ENCODE measurements around the gene ARAP3.
"Not testable (repeated sequence)": the region's sequence is repeated elsewhere in the genome, so short reads cannot be mapped to it uniquely, and the experiment has no call there.

Gene ARAP3

DNA sequence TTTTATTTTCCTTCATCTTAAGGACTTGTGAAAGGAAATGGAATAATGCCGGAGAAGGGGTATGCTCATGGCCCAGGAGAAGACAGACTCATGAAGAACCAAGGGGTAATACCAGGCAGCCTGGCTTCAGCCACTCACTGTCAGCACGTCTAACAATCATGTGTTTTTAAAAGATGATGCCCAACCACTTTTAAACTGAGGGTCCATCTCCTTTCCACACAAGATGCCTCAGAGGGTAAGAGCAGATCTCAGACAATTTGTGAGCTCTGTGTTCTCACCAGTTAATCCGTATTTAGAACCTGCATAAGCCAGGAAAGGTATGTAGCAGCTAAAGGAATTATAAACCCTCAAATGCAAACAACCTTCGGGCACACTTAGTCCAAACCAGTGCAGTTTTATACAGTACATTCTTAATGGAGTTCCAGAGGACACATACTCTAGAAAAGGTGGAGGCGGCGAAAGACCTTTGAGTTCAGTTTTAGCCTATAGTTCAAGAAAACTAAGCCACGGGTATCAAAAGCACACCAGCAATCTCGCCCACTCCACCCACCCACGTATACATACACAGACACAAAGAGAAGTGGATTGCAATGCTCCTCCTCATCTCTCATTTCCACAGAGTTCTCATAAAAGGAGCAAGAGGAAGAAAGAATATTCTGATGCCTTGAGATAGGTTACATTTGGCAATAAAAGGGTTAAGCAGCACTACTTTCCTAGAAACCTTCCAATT, 65.9 kb downstream of the ARAP3 start:
- H3K27me3 ChIP-seq (replicated peaks in 2 of 5; ENCODE audit: control insufficient read depth in 4 of 5, insufficient read depth in 5 of 5, low read length in 4 of 5), result no peaks in the 10 kb centered on the region
- no peaks in the 10 kb centered on the region for H3K9me3 ChIP-seq (ENCODE audit: control extremely low read depth in 1 of 5, control insufficient read depth in 4 of 5, insufficient read depth in 2 of 5, low read depth in 1 of 5, low read length in 4 of 5)
- H3K27ac ChIP-seq (ENCODE audit: insufficient read depth in 1 of 2, low read depth in 1 of 2, low read length in 2 of 2, poor library complexity in 1 of 2, severe bottlenecking in 2 of 2), result peak overlapping the region in 1 of 2 experiments; percentile 19
- 76% methylated on average over 6 of the region's 9 CpGs for WGBS (ENCODE audit: insufficient coverage)
- H3K4me3 ChIP-seq (ENCODE audit: control insufficient read depth in 1 of 7, extremely low read depth in 1 of 7, insufficient read depth in 4 of 7, low read depth in 2 of 7, low read length in 6 of 7), result peak overlapping the region in 6 of 7 experiments; percentile 2 to 95 (median 86)
- H3K4me1 ChIP-seq (ENCODE audit: control extremely low read depth in 1 of 4, control insufficient read depth in 4 of 4, insufficient read depth in 4 of 4, low read length in 3 of 4), result peaks cover 26 to 46% (median 36%) of the 10 kb centered on the region in 4 experiments
- DNase-seq, result no peak
- CTCF ChIA-PET, result interaction anchor here (0.6 to 8.7 kb wide), 10 partner anchors 9 to 810 kb away, joined by 3 to 281 read pairs (median 5); partner anchors contain the start of genes HDAC3 and RELL2
- POLR2A ChIA-PET, result no interaction called here
- H3K36me3 ChIP-seq (ENCODE audit: control insufficient read depth in 4 of 4, insufficient read depth in 4 of 4, low read length in 3 of 4), result peaks cover 3 to 34% (median 6%) of the 10 kb centered on the region in 4 experiments

DNA sequence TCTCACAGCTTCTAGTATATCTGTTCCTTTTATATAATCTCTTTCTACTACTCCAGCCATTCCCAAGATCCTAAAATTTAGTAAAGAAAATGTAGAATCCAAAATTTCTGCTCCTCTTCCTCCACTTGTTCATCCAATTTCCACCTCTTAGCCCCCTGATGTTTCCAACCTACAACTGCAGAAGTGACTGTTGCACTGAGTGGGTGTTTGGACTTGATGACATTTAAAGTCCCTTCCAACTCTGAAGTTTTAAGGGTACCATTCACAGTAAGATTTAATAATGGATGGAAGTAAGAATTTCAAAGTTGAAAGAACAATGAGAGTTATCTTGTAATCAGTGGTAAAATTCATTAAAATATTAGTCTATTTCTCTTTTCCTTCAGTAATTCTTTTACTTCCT, 68.7 kb downstream of the ARAP3 start:
- CTCF ChIA-PET, result interaction anchor here (1.5 to 8.7 kb wide), 4 partner anchors 10 to 22 kb away, joined by 4 to 281 read pairs (median 4); no protein-coding TSS in a partner anchor
- Histone ChIP-seq H3K4me1 (ENCODE audit: control extremely low read depth in 1 of 4, control insufficient read depth in 4 of 4, insufficient read depth in 4 of 4, low read length in 3 of 4) (peaks cover 34 to 55% (median 45%) of the 10 kb centered on the region in 4 experiments), H3K27ac (ENCODE audit: insufficient read depth in 1 of 2, low read depth in 1 of 2, low read length in 2 of 2, poor library complexity in 1 of 2, severe bottlenecking in 2 of 2) (peak overlapping the region in 1 of 2 experiments; percentile 39), H3K4me3 (ENCODE audit: control insufficient read depth in 1 of 7, extremely low read depth in 1 of 7, insufficient read depth in 4 of 7, low read depth in 2 of 7, low read length in 6 of 7) (no peak overlapping the region), H3K27me3 (replicated peaks in 2 of 5; ENCODE audit: control insufficient read depth in 4 of 5, insufficient read depth in 5 of 5, low read length in 4 of 5) (no peaks in the 10 kb centered on the region), H3K36me3 (ENCODE audit: control insufficient read depth in 4 of 4, insufficient read depth in 4 of 4, low read length in 3 of 4) (peaks cover 0 to 31% (median 1%) of the 10 kb centered on the region in 4 experiments), H3K9me3 (ENCODE audit: control extremely low read depth in 1 of 5, control insufficient read depth in 4 of 5, insufficient read depth in 2 of 5, low read depth in 1 of 5, low read length in 4 of 5) (no peaks in the 10 kb centered on the region)
- no peak for DNase-seq
- POLR2A ChIA-PET, result no interaction called here

DNA sequence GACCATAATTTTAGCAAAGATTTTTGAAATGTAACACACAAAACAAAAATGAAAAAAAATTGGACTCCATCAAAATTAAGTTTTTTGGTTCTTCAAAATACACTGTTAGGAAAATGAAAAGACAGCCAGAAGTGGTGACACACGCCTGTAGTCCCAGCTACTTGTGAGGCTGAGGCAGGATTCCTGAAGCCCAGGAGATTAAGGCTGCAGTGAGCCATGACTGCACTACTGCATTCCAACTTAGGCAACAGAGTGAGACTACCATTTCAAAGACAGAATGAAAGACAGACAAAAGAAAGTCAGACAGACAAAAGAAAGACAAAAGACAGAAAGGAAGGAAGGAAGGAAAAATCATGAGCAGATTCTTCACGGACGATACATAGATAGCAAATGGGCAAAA, 70.7 kb downstream of the ARAP3 start:
- H3K4me1 ChIP-seq (ENCODE audit: control extremely low read depth in 1 of 4, control insufficient read depth in 4 of 4, insufficient read depth in 4 of 4, low read length in 3 of 4), result peaks cover 32 to 58% (median 46%) of the 10 kb centered on the region in 4 experiments
- H3K4me3 ChIP-seq (ENCODE audit: control insufficient read depth in 1 of 7, extremely low read depth in 1 of 7, insufficient read depth in 4 of 7, low read depth in 2 of 7, low read length in 6 of 7), result no peak overlapping the region
- 100% methylated on average over 1 of the region's 3 CpGs for WGBS (ENCODE audit: insufficient coverage)
- no peak for DNase-seq
- H3K27me3 ChIP-seq (replicated peaks in 2 of 5; ENCODE audit: control insufficient read depth in 4 of 5, insufficient read depth in 5 of 5, low read length in 4 of 5), result no peaks in the 10 kb centered on the region
- CTCF ChIA-PET, result no interaction called here
- peaks cover 0 to 35% (median 1%) of the 10 kb centered on the region in 4 experiments for H3K36me3 ChIP-seq (ENCODE audit: control insufficient read depth in 4 of 4, insufficient read depth in 4 of 4, low read length in 3 of 4)
- no peak overlapping the region for H3K27ac ChIP-seq (ENCODE audit: insufficient read depth in 1 of 2, low read depth in 1 of 2, low read length in 2 of 2, poor library complexity in 1 of 2, severe bottlenecking in 2 of 2)
- POLR2A ChIA-PET, result no interaction called here
- H3K9me3 ChIP-seq (ENCODE audit: control extremely low read depth in 1 of 5, control insufficient read depth in 4 of 5, insufficient read depth in 2 of 5, low read depth in 1 of 5, low read length in 4 of 5), result no peaks in the 10 kb centered on the region

DNA sequence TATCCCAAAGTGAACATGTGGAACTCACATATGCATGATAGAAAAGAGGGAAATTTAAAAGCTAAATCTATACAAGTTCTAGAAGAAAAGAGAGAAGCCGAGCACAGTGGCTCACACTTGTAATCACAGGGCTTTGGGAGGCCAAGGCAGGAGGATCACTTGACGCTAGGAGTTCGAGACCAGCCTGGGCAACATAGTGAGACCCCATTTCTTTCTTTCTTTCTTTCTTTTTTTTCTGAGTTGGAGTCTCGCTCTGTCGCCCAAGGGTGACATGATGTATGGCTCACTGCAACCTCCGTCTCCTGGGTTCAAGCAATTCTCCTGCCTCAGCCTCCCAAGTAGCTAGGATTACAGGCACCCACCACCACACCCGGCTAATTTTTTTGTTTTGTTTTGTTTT, 72.1 kb downstream of the ARAP3 start:
- H3K9me3 ChIP-seq (ENCODE audit: control extremely low read depth in 1 of 5, control insufficient read depth in 4 of 5, insufficient read depth in 2 of 5, low read depth in 1 of 5, low read length in 4 of 5); H3K27me3 ChIP-seq (replicated peaks in 2 of 5; ENCODE audit: control insufficient read depth in 4 of 5, insufficient read depth in 5 of 5, low read length in 4 of 5); H3K4me3 ChIP-seq (ENCODE audit: control insufficient read depth in 1 of 7, extremely low read depth in 1 of 7, insufficient read depth in 4 of 7, low read depth in 2 of 7, low read length in 6 of 7); H3K27ac ChIP-seq (ENCODE audit: insufficient read depth in 1 of 2, low read depth in 1 of 2, low read length in 2 of 2, poor library complexity in 1 of 2, severe bottlenecking in 2 of 2); POLR2A ChIA-PET; DNase-seq: not testable (repeated sequence)
- Histone ChIP-seq H3K4me1 (ENCODE audit: control extremely low read depth in 1 of 4, control insufficient read depth in 4 of 4, insufficient read depth in 4 of 4, low read length in 3 of 4) (peaks cover 35 to 57% (median 47%) of the 10 kb centered on the region in 4 experiments), H3K36me3 (ENCODE audit: control insufficient read depth in 4 of 4, insufficient read depth in 4 of 4, low read length in 3 of 4) (peaks cover 0 to 28% (median 1%) of the 10 kb centered on the region in 4 experiments)
- WGBS (ENCODE audit: insufficient coverage), result 100% methylated on average over 5 of the region's 7 CpGs
- CTCF ChIA-PET, result interaction anchor here (0.7 to 5.3 kb wide), 4 partner anchors 8 to 595 kb away, joined by 3 to 60 read pairs (median 4); partner anchors contain the start of gene DIAPH1

DNA sequence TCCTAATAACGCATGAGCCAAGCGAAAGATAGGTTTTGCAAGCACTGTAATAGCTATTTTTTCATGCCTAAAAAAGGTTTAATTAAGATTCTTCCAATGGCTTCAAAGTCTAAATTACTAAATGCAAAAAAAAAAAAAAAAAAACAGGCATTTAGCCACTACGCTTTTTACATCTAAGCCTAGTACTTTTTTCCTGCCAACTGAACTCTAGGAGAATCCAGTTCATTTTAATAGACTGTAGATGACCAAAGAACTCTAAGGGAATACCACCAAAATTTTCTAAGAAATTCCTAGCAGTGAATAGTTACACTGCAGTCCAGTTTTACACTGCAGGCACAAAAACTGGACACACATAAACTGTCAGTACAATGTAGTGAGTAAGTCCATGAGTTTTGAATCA, 73.0 kb downstream of the ARAP3 start:
- no CpG with 5 or more reads among the region's 3 CpGs for WGBS (ENCODE audit: insufficient coverage)
- Histone ChIP-seq H3K27me3 (replicated peaks in 2 of 5; ENCODE audit: control insufficient read depth in 4 of 5, insufficient read depth in 5 of 5, low read length in 4 of 5) (no peaks in the 10 kb centered on the region), H3K9me3 (ENCODE audit: control extremely low read depth in 1 of 5, control insufficient read depth in 4 of 5, insufficient read depth in 2 of 5, low read depth in 1 of 5, low read length in 4 of 5) (peaks cover 0 to 7% (median 4%) of the 10 kb centered on the region in 5 experiments), H3K4me3 (ENCODE audit: control insufficient read depth in 1 of 7, extremely low read depth in 1 of 7, insufficient read depth in 4 of 7, low read depth in 2 of 7, low read length in 6 of 7) (peak overlapping the region in 1 of 7 experiments; percentile 6), H3K4me1 (ENCODE audit: control extremely low read depth in 1 of 4, control insufficient read depth in 4 of 4, insufficient read depth in 4 of 4, low read length in 3 of 4) (peaks cover 39 to 60% (median 49%) of the 10 kb centered on the region in 4 experiments), H3K36me3 (ENCODE audit: control insufficient read depth in 4 of 4, insufficient read depth in 4 of 4, low read length in 3 of 4) (peaks cover 0 to 26% (median 4%) of the 10 kb centered on the region in 4 experiments), H3K27ac (ENCODE audit: insufficient read depth in 1 of 2, low read depth in 1 of 2, low read length in 2 of 2, poor library complexity in 1 of 2, severe bottlenecking in 2 of 2) (peak overlapping the region in 1 of 2 experiments; percentile 15)
- ChIA-PET POLR2A (interaction anchor here (0.8 kb wide), 1 partner anchor 10 kb away, joined by 3 read pairs; the partner anchor contains the start of gene DIAPH1), CTCF (interaction anchor here (0.6 to 5.3 kb wide), 4 partner anchors 9 to 45 kb away, joined by 3 to 60 read pairs (median 16); partner anchors contain the start of gene DIAPH1)
- no peak for DNase-seq

DNA sequence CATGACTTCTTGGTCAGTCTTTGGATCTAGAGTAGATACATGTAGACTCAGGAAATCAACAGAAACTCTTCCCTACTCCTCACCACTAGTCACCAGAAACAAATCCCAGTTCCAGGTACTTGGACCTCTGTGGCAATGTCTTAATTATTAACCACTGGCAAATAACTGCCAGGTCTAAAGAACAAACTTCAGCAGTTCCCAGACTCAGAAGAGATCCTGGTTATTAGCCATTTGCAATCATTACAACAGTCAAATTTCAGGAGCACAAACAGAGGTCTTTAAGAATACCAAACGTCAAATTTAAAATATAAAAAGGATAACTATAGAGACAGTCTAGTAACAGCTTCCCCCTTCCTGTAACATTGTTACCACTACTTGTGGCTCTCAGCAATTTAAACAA, 73.5 kb downstream of the ARAP3 start:
- Histone ChIP-seq H3K9me3 (ENCODE audit: control extremely low read depth in 1 of 5, control insufficient read depth in 4 of 5, insufficient read depth in 2 of 5, low read depth in 1 of 5, low read length in 4 of 5) (peaks cover 0 to 11% (median 8%) of the 10 kb centered on the region in 5 experiments), H3K27ac (ENCODE audit: insufficient read depth in 1 of 2, low read depth in 1 of 2, low read length in 2 of 2, poor library complexity in 1 of 2, severe bottlenecking in 2 of 2) (peak overlapping the region; percentile 26 to 74), H3K4me3 (ENCODE audit: control insufficient read depth in 1 of 7, extremely low read depth in 1 of 7, insufficient read depth in 4 of 7, low read depth in 2 of 7, low read length in 6 of 7) (peak overlapping the region in 1 of 7 experiments; percentile 2), H3K36me3 (ENCODE audit: control insufficient read depth in 4 of 4, insufficient read depth in 4 of 4, low read length in 3 of 4) (peaks cover 0 to 31% (median 5%) of the 10 kb centered on the region in 4 experiments), H3K27me3 (replicated peaks in 2 of 5; ENCODE audit: control insufficient read depth in 4 of 5, insufficient read depth in 5 of 5, low read length in 4 of 5) (no peaks in the 10 kb centered on the region), H3K4me1 (ENCODE audit: control extremely low read depth in 1 of 4, control insufficient read depth in 4 of 4, insufficient read depth in 4 of 4, low read length in 3 of 4) (peaks cover 40 to 61% (median 49%) of the 10 kb centered on the region in 4 experiments)
- ChIA-PET POLR2A (interaction anchor here (0.8 kb wide), 1 partner anchor 10 kb away, joined by 3 read pairs; the partner anchor contains the start of gene DIAPH1), CTCF (interaction anchor here (0.6 to 5.3 kb wide), 5 partner anchors 9 to 45 kb away, joined by 3 to 60 read pairs (median 3); partner anchors contain the start of gene DIAPH1)
- whole genome bisulfite sequencing (ENCODE audit: insufficient coverage), result no CpG with 5 or more reads among the region's 1 CpG
- no peak for DNase-seq
